ENCODE measurements around the gene SDS. TPM values are rescaled to one million over a fixed set of nuclear protein-coding genes. Genes with fewer than 3 reads are reported as not detected.

SDS gene
- total RNA-seq, 1 experiment from 2014 or later, result not detected

- Histone ChIP-seq H3K36me3 (ENCODE audit: control insufficient read depth in 1 of 2, insufficient read depth in 2 of 2, low read length in 2 of 2) (no peaks in the 10 kb centered on the region), H3K9ac (ENCODE audit: low read length) (no peak overlapping the region), H3K27ac (ENCODE audit: low read depth, low read length) (no peak overlapping the region), H2AFZ (ENCODE audit: low read depth, low read length, poor library complexity, severe bottlenecking) (no peak overlapping the region), H4K20me1 (ENCODE audit: insufficient read depth) (no peaks in the 10 kb centered on the region), H3K27me3 (ENCODE audit: insufficient read depth, low read length) (no peaks in the 10 kb centered on the region), H3K4me2 (ENCODE audit: low read length) (no peak overlapping the region), H3K4me1 (ENCODE audit: control insufficient read depth in 1 of 2, insufficient read depth in 2 of 2, low read length in 2 of 2) (no peaks in the 10 kb centered on the region), H3K9me2 (ENCODE audit: insufficient read depth) (no peaks in the 10 kb centered on the region), H3K79me2 (ENCODE audit: insufficient read depth, low read length) (no peaks in the 10 kb centered on the region), H3K4me3 (replicated peaks in 1 of 2; ENCODE audit: low read depth in 1 of 2, low read length in 2 of 2) (no peak overlapping the region), H3K9me3 (ENCODE audit: control insufficient read depth in 1 of 2, insufficient read depth in 1 of 2, low read depth in 1 of 2, low read length in 2 of 2) (no peaks in the 10 kb centered on the region)
- CTCF ChIA-PET, result interaction anchor here (1.3 kb wide), 1 partner anchor 19 kb away, joined by 5 read pairs; no protein-coding TSS in a partner anchor
- DNase-seq (ENCODE audit: low read depth, low spot score) (no peak), ATAC-seq (no peak)
- no TSS peak for BruUV-seq (replicated peaks)
- intact Hi-C loops (cut with micrococcal nuclease), result no loop called here
- POLR2A ChIA-PET, result no interaction called here
- RAD21 ChIA-PET (ENCODE audit: low non-redundant PET in 1 of 2, low total read pairs in 2 of 2, uncharacterized antibody in 2 of 2, unreplicated experiment in 2 of 2), result interaction anchor here in 1 of 2 experiments (0.6 kb wide), 1 partner anchor 164 kb away, joined by 3 read pairs; no protein-coding TSS in a partner anchor
- no peak for TF ChIP-seq TCF7L2 (IDR thresholded peaks at IDR 0.05; ENCODE audit: borderline replicate concordance, extremely low read depth, insufficient read depth, insufficient read length)
- TF ChIP-seq ELF1 (IDR thresholded peaks at IDR 0.05; ENCODE audit: borderline replicate concordance, low read depth), result no peak
- TF ChIP-seq JUND (IDR thresholded peaks at IDR 0.05), result no peak
- TF ChIP-seq EZH2 (IDR thresholded peaks at IDR 0.05), result no peak
- no peak for TF ChIP-seq FOSL1 (IDR thresholded peaks at IDR 0.05; ENCODE audit: low read depth)
- TF ChIP-seq MAX (IDR thresholded peaks at IDR 0.05), result no peak
- no peak for TF ChIP-seq EZH2phosphoT487 (IDR thresholded peaks at IDR 0.05; ENCODE audit: borderline replicate concordance)
- TF ChIP-seq EGR1 (IDR thresholded peaks at IDR 0.05; ENCODE audit: low read depth), result no peak
- no peak for TF ChIP-seq POLR2A (IDR thresholded peaks at IDR 0.05; ENCODE audit: borderline replicate concordance, extremely low read depth, insufficient read depth, insufficient read length)
- TF ChIP-seq ATF3 (IDR thresholded peaks at IDR 0.05), result no peak
- no peak for TF ChIP-seq CEBPB (IDR thresholded peaks at IDR 0.05; ENCODE audit: low read depth)
- no peak for TF ChIP-seq SP1 (IDR thresholded peaks at IDR 0.05; ENCODE audit: low read depth)
- no peak for TF ChIP-seq ZFX (IDR thresholded peaks at IDR 0.05)
- no peak for TF ChIP-seq POLR2AphosphoS5 (IDR thresholded peaks at IDR 0.05; ENCODE audit: low read depth, low read length)
- no peak for TF ChIP-seq ZNF274 (IDR thresholded peaks at IDR 0.05; ENCODE audit: low read depth, low read length)
- TF ChIP-seq CBX3 (IDR thresholded peaks at IDR 0.05; ENCODE audit: low read depth), result no peak
- TF ChIP-seq YY1 (IDR thresholded peaks at IDR 0.05; ENCODE audit: extremely low read depth, insufficient replicate concordance, low read depth, low read length), result no peak
These were observed 39.4 kb upstream of the SDS start for GRCh38 chr12:113443030-113443539.

Measured in HCT116 (cell line).